ENCODE data around the gene PLA2G10.
A peak's percentile ranks its signal among the peaks of the same experiment; 100 is the strongest.

The PLA2G10 gene

GRCh38 chr16:14629919-14630619 is 64.0 kb downstream of the PLA2G10 start, which contains the start of gene PARN:
Gene PARN (minus strand): TSS chr16:14630260. CDS start chr16:14630125, 135 bp downstream.
- Histone ChIP-seq H3K4me3 (ENCODE audit: low read length) (peak within 1 kb of the TSS; percentile 95), H3K9ac (ENCODE audit: low read depth, low read length) (peak within 1 kb of the TSS; percentile 99), H3K36me3 (ENCODE audit: insufficient read depth, low read depth, low read length) (peaks cover 43% of the 10 kb centered on the region), H3K27ac (ENCODE audit: low read length) (peak within 1 kb of the TSS; percentile 90), H3K4me1 (ENCODE audit: insufficient read depth, low read length) (peaks cover 17% of the 10 kb centered on the region), H3K27me3 (ENCODE audit: insufficient read depth, low read length) (no peaks in the 10 kb centered on the region), H3K9me3 (ENCODE audit: insufficient read depth, low read depth, low read length) (no peaks in the 10 kb centered on the region)

DNA sequence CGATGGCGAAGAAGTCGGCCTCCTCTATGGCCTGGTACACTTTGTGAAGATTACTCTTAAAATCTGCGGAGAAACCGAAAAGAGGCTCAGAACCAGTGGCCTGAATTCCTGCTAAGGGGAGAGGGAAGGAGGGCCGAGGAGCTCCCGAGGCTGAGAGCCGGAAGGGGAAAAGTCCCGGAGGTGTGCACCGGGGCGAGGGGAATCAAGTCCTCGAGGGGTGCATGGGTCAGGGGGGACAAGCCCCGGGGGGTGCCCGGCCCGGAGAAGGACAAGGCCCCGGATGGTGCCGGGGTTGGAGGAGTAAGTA is 64.5 kb downstream of the PLA2G10 start:
- H3K27ac ChIP-seq (ENCODE audit: low read length) = peak overlapping the region; percentile 89
- H3K9me3 ChIP-seq (ENCODE audit: insufficient read depth, low read depth, low read length) = no peaks in the 10 kb centered on the region
- H3K36me3 ChIP-seq (ENCODE audit: insufficient read depth, low read depth, low read length) = peaks cover 43% of the 10 kb centered on the region
- H3K27me3 ChIP-seq (ENCODE audit: insufficient read depth, low read length) = no peaks in the 10 kb centered on the region
- peak overlapping the region; percentile 99 for H3K9ac ChIP-seq (ENCODE audit: low read depth, low read length)
- peak overlapping the region; percentile 95 for H3K4me3 ChIP-seq (ENCODE audit: low read length)
- peaks cover 12% of the 10 kb centered on the region for H3K4me1 ChIP-seq (ENCODE audit: insufficient read depth, low read length)

DNA sequence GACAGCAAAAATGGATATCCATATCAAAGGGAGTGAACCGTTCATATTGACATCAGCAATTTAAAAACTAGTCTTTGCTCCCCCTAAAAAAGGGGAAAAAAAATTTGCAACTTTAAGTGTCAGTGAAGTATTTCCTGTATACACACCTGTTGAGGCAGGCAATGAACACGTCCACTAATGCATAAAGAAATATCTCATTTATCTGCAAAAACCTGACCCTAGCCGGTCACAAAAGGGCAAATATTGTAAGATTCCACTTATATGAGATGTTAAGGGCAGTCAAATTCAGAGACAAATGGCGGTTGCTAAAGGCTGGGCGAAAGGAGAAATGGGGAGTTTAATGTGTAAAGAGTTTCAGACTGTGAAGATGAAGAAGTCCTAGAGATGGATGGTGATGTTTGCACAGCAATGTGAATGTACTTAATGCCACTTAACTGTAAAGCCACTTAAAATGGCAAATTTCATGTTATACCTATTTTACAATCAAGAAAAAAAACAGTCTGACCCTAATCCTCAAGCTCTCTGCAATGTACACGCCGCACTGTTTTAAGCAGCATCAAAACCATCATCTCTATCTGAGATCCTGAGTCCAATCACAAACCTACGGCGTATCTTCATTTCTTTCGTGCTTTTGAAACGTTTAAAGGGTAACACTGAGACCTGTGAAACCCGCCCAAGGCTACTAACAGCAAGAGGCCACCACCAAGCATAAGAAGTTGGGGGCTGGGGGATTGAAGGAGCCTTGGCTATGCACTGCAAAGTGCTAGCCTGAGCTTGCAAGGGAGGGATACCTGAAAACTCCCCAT is 65.1 kb downstream of the PLA2G10 start:
- H3K27me3 ChIP-seq (ENCODE audit: insufficient read depth, low read length) = no peaks in the 10 kb centered on the region
- H3K36me3 ChIP-seq (ENCODE audit: insufficient read depth, low read depth, low read length) = peaks cover 44% of the 10 kb centered on the region
- H3K9me3 ChIP-seq (ENCODE audit: insufficient read depth, low read depth, low read length) = no peaks in the 10 kb centered on the region
- peak overlapping the region; percentile 99 for H3K9ac ChIP-seq (ENCODE audit: low read depth, low read length)
- H3K4me3 ChIP-seq (ENCODE audit: low read length) = peak overlapping the region; percentile 95
- H3K4me1 ChIP-seq (ENCODE audit: insufficient read depth, low read length) = peaks cover 7% of the 10 kb centered on the region; the same call in 1 of the 2 replicates
- H3K27ac ChIP-seq (ENCODE audit: low read length) = peak overlapping the region; percentile 89

GRCh38 chr16:14627078-14627477 is 67.0 kb downstream of the PLA2G10 start:
- Histone ChIP-seq H3K36me3 (ENCODE audit: insufficient read depth, low read depth, low read length) (peaks cover 61% of the 10 kb centered on the region), H3K27me3 (ENCODE audit: insufficient read depth, low read length) (no peaks in the 10 kb centered on the region), H3K27ac (ENCODE audit: low read length) (no peak overlapping the region), H3K9me3 (ENCODE audit: insufficient read depth, low read depth, low read length) (no peaks in the 10 kb centered on the region), H3K4me1 (ENCODE audit: insufficient read depth, low read length) (peaks cover 6% of the 10 kb centered on the region; the same call in 1 of the 2 replicates), H3K9ac (ENCODE audit: low read depth, low read length) (no peak overlapping the region), H3K4me3 (ENCODE audit: low read length) (no peak overlapping the region)

Data from iPS-20b (cell line).